Measurements from ENCODE around the gene USP5. TPM values are rescaled to one million over a fixed set of nuclear protein-coding genes. Genes with fewer than 3 reads are reported as not detected.
"Not testable (repeated sequence)": the region's sequence is repeated elsewhere in the genome, so short reads cannot be mapped to it uniquely, and the experiment has no call there.

The USP5 gene
- total RNA-seq, 2 donors from 2014 or later: 87.0 to 91.1 TPM

DNA sequence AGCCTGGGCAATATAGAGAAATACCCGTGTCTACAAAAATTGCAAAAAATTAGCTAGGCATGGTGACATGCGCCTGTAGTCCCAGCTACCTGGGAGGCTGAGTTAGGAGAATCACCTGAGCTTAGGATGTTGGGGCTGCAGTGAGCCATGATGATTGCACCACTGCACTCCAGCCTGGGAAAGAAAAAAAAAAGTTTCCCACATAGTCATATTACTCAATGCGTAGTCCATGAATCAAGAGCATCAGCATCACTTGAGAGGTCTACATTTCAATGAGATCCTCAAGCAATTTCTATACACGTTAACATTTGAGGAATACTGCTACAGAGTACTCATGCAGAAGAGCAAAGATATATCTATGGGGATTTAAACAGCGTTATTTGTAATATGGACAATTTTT, 47.5 kb downstream of the USP5 start:
- DNase-seq (ENCODE audit: low spot score): no peak
- intact Hi-C loops (cut with DNase I): no loop called here

DNA sequence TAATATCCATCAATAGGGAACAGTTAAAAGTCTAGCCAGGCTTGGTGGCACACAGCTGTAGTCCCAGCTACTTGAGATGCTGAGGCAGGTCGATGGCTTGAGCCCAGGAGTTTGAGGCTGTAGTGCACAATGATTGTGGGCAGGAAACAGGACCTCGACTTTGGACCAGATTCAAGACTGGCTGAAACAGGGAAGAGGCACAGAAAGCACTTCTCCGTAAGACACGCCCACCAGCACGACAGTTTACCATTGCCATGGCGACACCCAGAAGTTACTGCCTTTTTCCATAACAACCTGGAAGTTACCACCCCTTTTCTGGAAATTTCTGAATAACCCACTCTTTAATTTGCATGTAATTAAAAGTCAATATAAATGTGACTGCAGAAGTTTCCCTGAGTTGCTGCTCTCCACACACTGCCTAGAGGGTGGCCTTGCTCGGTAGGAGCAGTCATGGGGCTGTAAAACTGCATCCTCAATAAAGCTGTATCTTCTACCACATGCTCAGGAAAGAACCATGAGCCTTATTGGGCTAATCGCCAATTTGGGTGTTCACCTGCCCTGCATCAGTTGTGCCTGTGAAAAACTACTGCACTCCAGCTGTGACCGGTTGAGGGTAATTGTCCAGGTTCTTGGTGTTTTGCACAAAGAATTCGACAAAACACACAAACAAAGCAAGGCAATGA, 48.0 kb downstream of the USP5 start:
- intact Hi-C loops (cut with DNase I): no loop called here
- DNase-seq (ENCODE audit: low spot score): peak; percentile 86

DNA sequence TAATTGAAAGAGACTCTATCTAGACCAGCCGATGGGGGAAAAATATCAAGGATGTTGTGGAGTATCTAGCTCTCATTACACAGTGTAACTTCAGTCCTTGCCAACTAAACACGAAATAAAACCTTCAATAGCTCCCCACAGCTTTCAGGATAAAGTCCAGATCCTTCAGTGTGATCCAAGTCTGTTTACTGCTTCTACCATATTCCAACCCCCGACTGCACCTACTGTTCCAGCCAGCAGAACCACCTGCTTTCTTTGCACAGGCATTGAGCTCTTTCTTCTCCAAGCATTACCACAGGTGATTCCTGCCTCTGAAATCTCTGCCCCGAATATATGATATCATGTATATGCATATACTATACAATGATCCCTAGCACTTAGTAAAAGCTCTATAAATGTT, 50.5 kb downstream of the USP5 start:
- intact Hi-C loops (cut with DNase I): no loop called here

DNA sequence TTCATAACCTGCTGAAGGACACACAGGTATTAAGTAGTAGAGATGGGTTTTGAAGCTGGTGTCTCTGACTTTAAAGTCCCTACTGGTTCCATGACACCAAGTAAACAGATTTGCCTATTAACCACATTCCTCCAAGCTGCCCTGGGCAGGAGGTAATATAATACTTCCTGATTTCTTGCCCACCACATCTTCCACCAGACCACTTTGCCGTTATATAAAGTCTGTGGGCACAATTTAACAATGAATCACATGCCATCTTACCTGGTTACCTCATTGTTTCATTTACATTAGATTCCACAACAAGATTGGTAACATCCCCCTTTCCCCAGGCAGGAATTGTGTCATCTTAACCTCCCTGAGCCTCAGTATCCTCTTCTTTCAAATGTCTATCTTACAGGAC, 51.8 kb downstream of the USP5 start:
- no peak for DNase-seq (ENCODE audit: low spot score)
- intact Hi-C loops (cut with DNase I): no loop called here

More for the DNA sequence above, 50.5 kb downstream of the USP5 start:
- DNase-seq (ENCODE audit: low spot score): no peak

DNA sequence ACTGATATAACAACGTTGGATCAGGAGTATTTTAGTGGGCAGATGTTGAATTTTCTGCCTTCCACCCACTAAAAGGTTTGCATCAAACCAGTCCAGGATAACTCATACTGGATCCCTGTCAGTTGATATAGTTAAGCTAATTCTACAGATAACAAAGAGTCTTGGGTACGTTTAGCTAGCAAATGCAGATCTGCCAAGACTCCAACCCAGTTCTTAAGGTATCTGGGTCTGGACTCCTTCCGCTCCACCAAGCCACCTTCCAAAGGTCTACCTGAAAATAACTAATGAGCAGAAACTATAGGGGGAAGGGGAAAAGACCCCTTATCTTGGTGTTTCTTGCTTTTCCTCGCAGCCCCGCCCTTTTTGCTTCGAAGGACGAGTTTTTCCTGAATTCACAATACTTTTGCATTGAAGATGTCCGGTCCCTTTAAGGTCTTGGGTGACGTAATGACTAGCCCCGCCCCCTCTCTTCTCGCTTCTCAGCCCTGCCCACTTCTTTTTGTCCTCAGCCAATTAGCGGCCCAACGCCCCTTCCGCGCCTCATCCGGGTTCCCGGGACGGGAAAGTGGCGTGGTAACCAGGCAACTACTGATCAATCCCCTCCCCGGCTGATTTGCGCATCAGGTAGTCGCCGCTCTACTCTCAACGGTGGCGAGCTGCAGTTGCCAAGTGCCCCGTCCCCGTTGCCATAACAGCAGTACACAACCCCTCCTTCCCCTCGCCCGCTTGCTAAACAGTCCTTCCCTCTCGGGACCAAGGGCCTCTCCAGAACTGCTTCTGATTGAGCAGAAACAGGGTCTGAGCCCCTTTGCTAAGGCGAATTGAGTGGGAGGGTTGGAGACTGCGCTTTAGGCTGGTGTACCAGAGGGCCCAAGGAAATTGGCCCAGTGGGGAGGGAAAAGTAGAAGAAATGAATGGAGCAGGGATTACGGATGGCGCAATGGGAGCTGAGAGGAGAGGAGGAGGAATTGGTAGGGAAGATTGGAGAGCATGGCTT, 52.6 kb downstream of the USP5 start, which contains the start of gene LRRC23:
Gene LRRC23, plus strand, starts transcription at position 543 of the 997 bp plus-strand sequence. CDS start 812 bp downstream, outside the sequence.
- intact Hi-C loops (cut with DNase I): no loop called here
- DNase-seq (ENCODE audit: low spot score): peak; percentile 99

DNA sequence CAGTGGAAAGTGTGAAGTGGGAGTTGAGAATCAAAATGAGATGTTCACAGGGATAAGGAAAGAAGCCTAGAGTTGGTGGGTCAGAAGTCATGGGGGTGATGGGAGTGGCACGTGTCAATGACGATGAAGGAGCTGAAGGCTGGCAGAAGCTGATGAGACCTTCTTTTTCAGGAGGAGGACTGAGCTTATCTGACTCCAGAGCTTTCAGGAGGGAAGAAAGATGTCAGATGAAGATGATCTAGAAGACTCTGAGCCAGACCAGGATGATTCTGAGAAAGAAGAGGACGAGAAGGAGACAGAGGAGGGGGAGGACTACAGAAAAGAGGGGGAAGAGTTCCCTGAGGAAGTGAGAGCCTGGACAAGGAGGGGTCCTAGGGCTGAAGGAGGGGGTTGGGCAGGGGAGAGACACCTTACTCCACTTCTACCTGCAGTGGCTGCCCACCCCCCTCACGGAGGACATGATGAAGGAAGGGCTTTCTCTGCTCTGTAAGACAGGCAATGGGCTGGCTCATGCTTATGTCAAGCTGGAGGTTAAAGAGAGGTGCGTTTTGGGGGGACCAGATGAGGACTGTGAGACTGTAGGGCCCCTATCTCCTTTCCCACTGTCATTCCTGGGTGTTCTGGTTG, 53.6 kb downstream of the USP5 start:
- intact Hi-C loops (cut with DNase I): no loop called here
- DNase-seq (ENCODE audit: low spot score): no peak

DNA sequence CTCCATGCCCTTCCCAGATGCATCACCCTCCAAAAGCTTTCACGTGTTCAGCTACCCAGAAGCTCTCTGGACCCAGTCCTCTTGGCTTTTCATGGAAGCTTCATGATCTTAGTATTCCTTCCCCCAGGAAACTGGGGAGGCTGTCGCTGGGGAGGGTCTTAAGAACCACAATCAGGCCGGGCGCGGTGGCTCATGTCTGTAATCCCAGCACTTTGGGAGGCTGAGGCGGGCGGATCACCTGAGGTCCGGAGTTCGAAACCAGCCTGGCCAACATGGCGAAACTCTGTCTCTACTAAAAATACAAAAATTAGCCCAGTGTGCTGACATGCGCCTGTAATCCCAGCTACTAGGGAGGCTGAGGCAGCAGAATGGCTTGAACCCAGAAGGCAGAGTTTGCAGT, 56.2 kb downstream of the USP5 start:
- DNase-seq (ENCODE audit: low spot score): peak; percentile 69

DNA sequence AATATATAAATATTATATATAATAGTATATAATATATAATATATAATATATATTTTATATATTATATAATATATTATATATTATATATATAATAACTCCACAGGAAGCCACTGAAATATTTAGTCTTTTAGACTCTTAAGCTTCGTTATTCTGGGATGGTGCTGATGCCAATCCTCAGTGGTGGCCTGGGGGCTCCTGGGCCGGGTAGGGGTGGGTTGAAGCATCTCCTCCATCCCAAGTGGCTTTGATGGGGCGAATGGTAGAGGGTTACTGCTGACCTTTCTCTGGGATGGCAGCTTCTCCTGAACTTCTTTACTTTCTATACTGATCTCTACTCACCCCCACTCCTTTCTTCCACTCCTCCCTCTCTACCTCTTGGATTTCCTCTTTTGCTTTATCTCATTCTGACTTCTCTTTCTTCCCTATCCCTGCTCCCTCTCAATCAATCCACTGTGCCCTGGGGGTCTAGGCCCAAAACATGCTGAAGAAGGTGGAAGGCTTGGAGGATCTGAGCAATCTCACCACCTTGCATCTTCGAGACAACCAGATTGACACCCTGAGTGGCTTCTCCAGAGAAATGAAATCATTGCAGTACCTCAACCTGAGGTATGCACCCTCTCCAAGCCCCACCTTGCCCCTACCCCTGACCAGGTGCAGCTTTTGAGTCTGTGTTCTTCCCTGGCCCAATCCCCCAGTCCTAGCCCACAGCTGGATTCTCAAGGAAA, 57.6 kb downstream of the USP5 start:
- intact Hi-C loops (cut with DNase I): no loop called here
- DNase-seq (ENCODE audit: low spot score): peak; percentile 30

More for the DNA sequence above, 56.2 kb downstream of the USP5 start:
- intact Hi-C loops (cut with DNase I): not testable (repeated sequence)

DNA sequence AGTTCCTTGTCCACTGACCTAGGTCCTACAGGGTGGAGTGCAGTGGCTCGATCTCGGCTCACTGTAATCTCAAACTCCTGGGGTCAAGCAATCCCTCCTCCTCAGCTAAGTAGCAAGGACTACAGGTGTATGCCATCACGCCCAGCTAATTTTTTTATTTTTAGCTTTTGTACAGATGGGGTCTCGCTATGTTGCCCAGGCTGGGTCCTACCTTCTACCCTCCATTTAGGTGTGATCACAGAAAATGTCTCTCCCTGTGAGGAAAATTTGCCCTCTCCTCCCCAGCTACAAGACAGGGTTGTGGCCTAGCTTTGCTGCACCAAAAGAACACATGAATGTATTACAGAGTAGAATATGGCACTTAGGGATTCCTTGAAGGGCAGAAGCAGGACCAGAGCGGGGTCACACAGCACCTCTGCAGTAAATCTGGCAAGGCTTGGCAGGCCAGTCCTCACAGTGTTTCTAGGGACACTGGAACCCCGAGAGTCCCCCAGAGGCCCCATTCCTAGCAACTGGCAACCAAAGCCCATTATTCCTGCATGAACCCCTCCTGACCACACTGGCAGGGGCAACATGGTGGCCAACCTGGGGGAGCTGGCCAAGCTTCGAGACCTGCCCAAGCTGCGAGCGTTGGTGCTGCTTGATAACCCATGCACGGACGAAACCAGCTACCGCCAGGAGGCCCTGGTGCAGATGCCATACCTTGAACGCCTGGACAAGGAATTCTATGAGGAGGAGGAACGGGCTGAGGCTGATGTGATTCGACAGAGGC, 60.4 kb downstream of the USP5 start:
- DNase-seq (ENCODE audit: low spot score): peak; percentile 74
- intact Hi-C loops (cut with DNase I): no loop called here

DNA sequence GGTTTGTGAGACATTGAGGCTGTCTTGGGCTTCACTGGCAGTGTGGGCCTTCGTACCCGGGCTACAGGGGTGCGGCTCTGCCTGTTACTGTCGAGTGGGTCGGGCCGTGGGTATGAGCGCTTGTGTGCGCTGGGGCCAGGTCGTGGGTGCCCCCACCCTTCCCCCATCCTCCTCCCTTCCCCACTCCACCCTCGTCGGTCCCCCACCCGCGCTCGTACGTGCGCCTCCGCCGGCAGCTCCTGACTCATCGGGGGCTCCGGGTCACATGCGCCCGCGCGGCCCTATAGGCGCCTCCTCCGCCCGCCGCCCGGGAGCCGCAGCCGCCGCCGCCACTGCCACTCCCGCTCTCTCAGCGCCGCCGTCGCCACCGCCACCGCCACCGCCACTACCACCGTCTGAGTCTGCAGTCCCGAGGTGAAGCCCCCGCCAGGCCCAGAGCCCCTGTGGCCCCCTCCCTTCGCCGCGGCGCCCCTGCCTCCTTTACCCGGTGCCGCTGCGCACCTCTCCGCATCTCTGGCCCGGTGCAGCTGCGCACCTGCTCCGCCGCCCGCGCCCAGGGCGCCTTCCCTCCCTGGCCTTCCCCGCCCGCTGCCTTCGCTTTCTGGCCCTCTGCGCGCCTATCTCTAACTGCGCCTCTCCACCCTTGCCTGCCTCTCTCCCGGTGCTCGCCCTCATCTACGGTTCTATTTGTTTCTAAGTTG, 62.4 kb downstream of the USP5 start, which contains the start of gene ENO2:
Gene ENO2, plus strand, starts transcription at position 335 of the 701 bp plus-strand sequence. CDS start 1,253 bp downstream, outside the sequence.
- intact Hi-C loops (cut with DNase I): no loop called here
- DNase-seq (ENCODE audit: low spot score): peak; percentile 93

DNA sequence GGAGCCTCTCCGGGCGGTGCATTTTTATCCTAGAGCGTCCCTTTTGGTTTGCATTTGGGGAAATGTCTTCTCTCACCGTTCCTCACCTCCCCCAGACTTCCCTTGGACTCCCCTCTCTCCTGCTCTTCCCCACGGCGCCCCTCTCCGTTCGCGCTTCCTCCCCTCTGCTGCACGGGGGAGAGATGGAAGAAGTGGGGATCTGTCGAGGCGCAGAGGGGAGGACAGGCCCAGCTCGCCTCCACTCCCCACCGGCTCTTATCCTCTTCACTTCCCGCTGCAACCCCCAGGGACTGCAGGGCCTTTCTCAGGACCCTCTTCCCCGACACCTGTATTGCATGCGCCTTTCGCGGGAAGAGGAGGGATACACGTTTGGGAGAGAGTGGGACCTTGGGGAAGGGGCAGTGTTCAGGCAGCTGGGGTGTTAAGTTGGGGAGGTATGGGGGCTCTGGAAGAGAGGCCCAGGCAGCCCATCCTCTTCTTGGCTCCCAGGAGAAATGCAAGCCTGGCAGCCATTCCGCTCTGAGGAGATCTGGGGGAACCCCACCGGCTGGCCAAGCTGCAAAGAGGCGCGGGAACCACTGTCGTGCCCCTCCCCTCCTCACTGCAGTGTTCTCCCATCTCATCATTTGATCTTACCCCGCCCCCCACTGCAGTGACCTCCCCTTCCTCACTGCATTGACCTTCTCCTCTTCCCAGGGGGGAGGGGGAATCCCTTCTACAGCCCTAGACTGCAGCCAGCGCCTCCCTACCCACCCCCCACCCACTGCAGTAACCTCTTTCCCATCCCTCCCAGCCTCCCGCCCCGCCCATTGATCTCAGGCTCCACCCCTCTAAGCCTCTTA, 63.2 kb downstream of the USP5 start:
- peak; percentile 78 for DNase-seq (ENCODE audit: low spot score)

DNA sequence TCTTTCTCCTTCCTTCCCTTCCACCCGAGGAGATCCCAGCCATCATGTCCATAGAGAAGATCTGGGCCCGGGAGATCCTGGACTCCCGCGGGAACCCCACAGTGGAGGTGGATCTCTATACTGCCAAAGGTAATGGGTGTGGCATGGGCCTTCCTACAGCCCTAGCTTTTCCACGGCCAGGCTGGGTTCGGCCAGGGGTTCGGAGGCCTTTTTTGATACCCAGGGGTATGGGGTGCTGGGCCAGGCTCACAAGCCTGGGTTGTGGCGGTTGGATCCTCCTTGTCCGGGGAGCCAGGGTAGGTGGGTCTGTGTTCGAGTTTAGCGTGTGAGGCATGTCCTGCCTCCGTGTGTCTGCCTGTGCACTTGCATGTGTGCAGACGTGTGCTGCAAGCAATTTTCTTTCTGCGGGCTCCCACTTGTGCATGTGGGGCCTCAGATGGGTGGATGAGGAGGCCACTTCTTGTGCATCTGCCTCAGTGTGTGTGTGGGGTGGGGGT, 63.9 kb downstream of the USP5 start:
- intact Hi-C loops (cut with DNase I): no loop called here
- DNase-seq (ENCODE audit: low spot score): no peak

More for the DNA sequence above, 63.2 kb downstream of the USP5 start:
- intact Hi-C loops (cut with DNase I): no loop called here

Other genes starting within 250 kb of the USP5 start
- gene CHD4, start 244.8 kb upstream of the USP5 start, total RNA-seq: 100 to 1,000 TPM; 160 to 169 TPM
- gene LPAR5, start 216.2 kb upstream of the USP5 start, total RNA-seq: 1 to 10 TPM; 2.3 to 3.3 TPM
- 1 to 10 TPM; 1.3 to 2.2 TPM for gene ACRBP, start 204.7 kb upstream of the USP5 start, total RNA-seq
- 10 to 100 TPM; 23.0 to 25.9 TPM for gene ING4, start 189.0 kb upstream of the USP5 start, total RNA-seq
- gene ZNF384, start 162.8 kb upstream of the USP5 start, total RNA-seq: 10 to 100 TPM; 35.6 to 40.1 TPM
- gene PIANP, start 151.3 kb upstream of the USP5 start, total RNA-seq: under 1 TPM in 1 of 2 donors, not detected in 1; 0.69 TPM
- 10 to 100 TPM; 46.0 to 54.5 TPM for gene COPS7A, start 128.1 kb upstream of the USP5 start, total RNA-seq
- 100 to 1,000 TPM; 106 to 145 TPM for gene MLF2, start 99.0 kb upstream of the USP5 start, total RNA-seq
- gene PTMS, start 85.8 kb upstream of the USP5 start, total RNA-seq: 100 to 1,000 TPM; 373 to 398 TPM
- gene LAG3, start 79.6 kb upstream of the USP5 start, total RNA-seq: 1 to 10 TPM in 1 of 2 donors, under 1 TPM in 1; 0.57 to 1.2 TPM
- 10 to 100 TPM; 12.9 to 36.0 TPM for gene CD4, start 62.6 kb upstream of the USP5 start, total RNA-seq
- gene GPR162, start 30.3 kb upstream of the USP5 start, total RNA-seq: 1 to 10 TPM; 3.9 to 5.1 TPM
- 10 to 100 TPM; 37.7 to 59.9 TPM for gene P3H3, start 23.7 kb upstream of the USP5 start, total RNA-seq
- gene GNB3, start 11.2 kb upstream of the USP5 start, total RNA-seq: 1 to 10 TPM; 3.6 to 4.0 TPM
- gene CDCA3, start 864 bp upstream of the USP5 start, total RNA-seq: under 1 TPM; 0.46 to 0.52 TPM
- gene TPI1, start 15.4 kb downstream of the USP5 start, total RNA-seq: 100 to 1,000 TPM; 303 to 366 TPM
- gene SPSB2, start 21.2 kb downstream of the USP5 start, total RNA-seq: 1 to 10 TPM; 4.9 to 6.9 TPM
- 1 to 10 TPM; 5.3 to 6.7 TPM for gene LRRC23, start 52.7 kb downstream of the USP5 start, total RNA-seq
- gene ENO2, start 62.4 kb downstream of the USP5 start, total RNA-seq: 10 to 100 TPM; 45.6 to 57.1 TPM
- 100 to 1,000 TPM in 1 of 2 donors, 10 to 100 TPM in 1; 97.0 to 106 TPM for gene ATN1, start 75.8 kb downstream of the USP5 start, total RNA-seq
- not detected for gene RNU7-1, start 91.7 kb downstream of the USP5 start, total RNA-seq
- 100 to 1,000 TPM; 189 to 206 TPM for gene C12orf57, start 91.9 kb downstream of the USP5 start, total RNA-seq
- gene PTPN6, start 99.2 kb downstream of the USP5 start, total RNA-seq: 10 to 100 TPM; 18.7 to 31.4 TPM
- gene PHB2, start 118.5 kb downstream of the USP5 start, total RNA-seq: 100 to 1,000 TPM in 1 of 2 donors, 10 to 100 TPM in 1; 98.8 to 110 TPM
- gene EMG1, start 118.8 kb downstream of the USP5 start, total RNA-seq: 10 to 100 TPM; 38.4 to 43.9 TPM
- 10 to 100 TPM; 24.2 to 29.0 TPM for gene LPCAT3, start 166.3 kb downstream of the USP5 start, total RNA-seq
- 100 to 1,000 TPM; 585 to 986 TPM for gene C1S, start 208.6 kb downstream of the USP5 start, total RNA-seq
- 1,000 to 10,000 TPM; 1,008 to 1,686 TPM for gene C1R, start 240.3 kb downstream of the USP5 start, total RNA-seq